MM.1S (cell line): ENCODE measurements around the gene INTS6L.
A peak's percentile ranks its signal among the peaks of the same experiment; 100 is the strongest.

Experiments used
- DNase-seq: peaks from one replicate; pipeline ENCODE4 v3.0.0-alpha.2; 2015
- H2AFZ ChIP-seq: fragments of 300-600 bp; sonication (generic); 2 replicates; pipeline ENCODE4 v1.6.0; 2016; ENCODE audit warnings: antibody characterized with exemption, low read length
- H3F3A ChIP-seq: fragments of 300-600 bp; sonication (generic); 2 replicates; pipeline ENCODE4 v1.6.1; 2016; ENCODE audit warnings: mild to moderate bottlenecking, antibody characterized with exemption, low read length, moderate library complexity, mixed read lengths; ENCODE audit not compliant: insufficient read depth
- H3K27ac ChIP-seq: fragments of 300-600 bp; sonication (generic); 2 replicates; pipeline ENCODE4 v1.5.1; 2016; ENCODE audit warnings: mild to moderate bottlenecking, low read length
- H3K27me3 ChIP-seq: fragments of 300-600 bp; sonication (generic); replicated peaks from 2 replicates; pipeline ENCODE4 v1.6.0; 2016; ENCODE audit warnings: low read length; ENCODE audit not compliant: insufficient read depth
- H3K36me3 ChIP-seq: fragments of 300-600 bp; sonication (generic); replicated peaks from 2 replicates; pipeline ENCODE4 v1.6.1; 2016; ENCODE audit warnings: mild to moderate bottlenecking, low read length, mixed read lengths; ENCODE audit not compliant: insufficient read depth
- H3K4me1 ChIP-seq: fragments of 300-600 bp; sonication (generic); 2 replicates; pipeline ENCODE4 v1.6.1; 2016; ENCODE audit warnings: low read length, mixed read lengths
- H3K4me2 ChIP-seq: fragments of 300-600 bp; sonication (generic); 2 replicates; pipeline ENCODE4 v1.6.0; 2016; ENCODE audit warnings: low read depth, low read length
- H3K4me3 ChIP-seq: fragments of 300-600 bp; sonication (generic); 2 replicates; pipeline ENCODE4 v1.5.1; 2016; ENCODE audit warnings: low read length, mixed read lengths
- H3K79me2 ChIP-seq: fragments of 300-600 bp; sonication (generic); 2 replicates; pipeline ENCODE4 v1.6.1; 2016; ENCODE audit warnings: mixed run types, low read length, mixed read lengths
- H3K9ac ChIP-seq: fragments of 300-600 bp; sonication (generic); 2 replicates; pipeline ENCODE4 v1.6.1; 2016; ENCODE audit warnings: low read length, mixed read lengths
- H3K9me2 ChIP-seq: fragments of 300-600 bp; sonication (generic); replicated peaks from 2 replicates; pipeline ENCODE4 v1.6.1; 2016; ENCODE audit warnings: mild to moderate bottlenecking, low read length, mixed read lengths; ENCODE audit not compliant: insufficient read depth
- H3K9me3 ChIP-seq: fragments of 300-600 bp; sonication (generic); replicated peaks from 2 replicates; pipeline ENCODE4 v1.6.1; 2016; ENCODE audit warnings: mild to moderate bottlenecking, low read length, mixed read lengths; ENCODE audit not compliant: insufficient read depth
- H4K20me1 ChIP-seq: fragments of 300-600 bp; sonication (generic); 2 replicates; pipeline ENCODE4 v1.6.1; 2016; ENCODE audit warnings: mild to moderate bottlenecking, low read length, moderate library complexity, mixed read lengths; ENCODE audit not compliant: insufficient read depth
- CTCF ChIP-seq: fragments of 300-600 bp; sonication (generic); IDR thresholded peaks from 2 replicates; pipeline ENCODE4 v1.5.1; 2016; ENCODE audit warnings: antibody characterized with exemption, low read length, mixed read lengths
- EZH2 ChIP-seq: fragments of 300-600 bp; sonication (generic); optimal IDR thresholded peaks from 2 replicates; pipeline ENCODE3; 2017; ENCODE audit warnings: low read depth, mild to moderate bottlenecking, antibody characterized with exemption, low read length, mixed read lengths
- EZH2phosphoT487 ChIP-seq: fragments of 300-600 bp; sonication (generic); IDR thresholded peaks from 2 replicates; pipeline ENCODE4 v1.6.1; 2018; ENCODE audit warnings: antibody characterized with exemption, low read length

The INTS6L gene

GRCh38 chrX:135480076-135480475 is 40.4 kb upstream of the INTS6L start:
- Histone ChIP-seq H3K4me2 (no peak overlapping the region), H3K9ac (no peak overlapping the region), H3K27me3 (no peaks in the 10 kb centered on the region), H3K36me3 (no peaks in the 10 kb centered on the region), H4K20me1 (no peaks in the 10 kb centered on the region), H3K79me2 (no peaks in the 10 kb centered on the region), H3F3A (no peaks in the 10 kb centered on the region), H3K9me3 (no peaks in the 10 kb centered on the region), H3K27ac (no peak overlapping the region), H3K4me3 (no peak overlapping the region), H3K9me2 (no peaks in the 10 kb centered on the region), H3K4me1 (no peaks in the 10 kb centered on the region), H2AFZ (no peak overlapping the region)
- DNase-seq = no peak
- TF ChIP-seq CTCF = no peak
- TF ChIP-seq EZH2phosphoT487 = no peak
- TF ChIP-seq EZH2 = no peak

DNA sequence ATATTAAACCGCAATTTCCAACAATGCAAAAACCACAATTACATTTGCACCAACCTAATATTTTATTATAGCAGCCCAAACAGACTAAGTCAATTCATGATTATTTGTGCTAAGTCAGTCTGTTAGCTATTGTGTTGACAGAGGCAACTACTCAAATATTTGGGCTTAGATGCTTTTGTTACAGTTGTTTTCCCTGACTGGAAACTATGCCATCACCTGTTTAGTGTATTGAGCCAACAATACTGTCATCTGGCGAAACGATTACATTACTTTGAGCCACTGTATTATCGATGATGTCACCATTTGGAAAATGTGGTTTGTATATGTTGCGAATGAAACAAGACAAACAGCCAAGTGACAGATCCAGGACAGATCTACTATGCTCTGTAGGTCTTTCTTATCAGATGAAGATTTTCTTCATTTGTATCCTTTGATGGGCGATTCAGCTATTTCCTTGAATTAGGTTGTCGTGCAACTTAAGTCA is 38.7 kb upstream of the INTS6L start:
- Histone ChIP-seq H3K9ac (no peak overlapping the region), H3K79me2 (no peaks in the 10 kb centered on the region), H4K20me1 (no peaks in the 10 kb centered on the region), H3K27me3 (no peaks in the 10 kb centered on the region), H3K4me1 (no peaks in the 10 kb centered on the region), H3F3A (no peaks in the 10 kb centered on the region), H3K4me2 (no peak overlapping the region), H3K4me3 (no peak overlapping the region), H3K9me2 (no peaks in the 10 kb centered on the region), H2AFZ (no peak overlapping the region), H3K36me3 (no peaks in the 10 kb centered on the region), H3K27ac (no peak overlapping the region), H3K9me3 (no peaks in the 10 kb centered on the region)
- no peak for DNase-seq
- no peak for TF ChIP-seq CTCF
- no peak for TF ChIP-seq EZH2phosphoT487
- TF ChIP-seq EZH2 = no peak

- DNase-seq = peak; percentile 37
- Histone ChIP-seq H3K4me2 (no peak overlapping the region), H4K20me1 (no peaks in the 10 kb centered on the region), H3F3A (no peaks in the 10 kb centered on the region), H3K79me2 (no peaks in the 10 kb centered on the region), H3K27me3 (no peaks in the 10 kb centered on the region), H3K27ac (no peak overlapping the region), H3K4me3 (no peak overlapping the region), H3K4me1 (no peaks in the 10 kb centered on the region), H3K9me3 (no peaks in the 10 kb centered on the region), H3K36me3 (no peaks in the 10 kb centered on the region), H2AFZ (no peak overlapping the region), H3K9ac (no peak overlapping the region), H3K9me2 (no peaks in the 10 kb centered on the region)
- TF ChIP-seq EZH2phosphoT487 (no peak), CTCF (peak; percentile 55), EZH2 (no peak)
These were observed 35.7 kb upstream of the INTS6L start for GRCh38 chrX:135484641-135485289.
